HG02840 (cell line): ENCODE data around the gene FNDC3A.
"Not testable (repeated sequence)": the region's sequence is repeated elsewhere in the genome, so short reads cannot be mapped to it uniquely, and the experiment has no call there.

Experiments
- ATAC-seq: cut with Tn5 transposase; IDR thresholded peaks from one replicate; pipeline ENCODE4 v1.9.1; 2021; ENCODE audit warnings: mild to moderate bottlenecking, moderate library complexity, moderate number of reproducible peaks; ENCODE audit not compliant: unreplicated experiment, low FRiP score

The FNDC3A gene

DNA sequence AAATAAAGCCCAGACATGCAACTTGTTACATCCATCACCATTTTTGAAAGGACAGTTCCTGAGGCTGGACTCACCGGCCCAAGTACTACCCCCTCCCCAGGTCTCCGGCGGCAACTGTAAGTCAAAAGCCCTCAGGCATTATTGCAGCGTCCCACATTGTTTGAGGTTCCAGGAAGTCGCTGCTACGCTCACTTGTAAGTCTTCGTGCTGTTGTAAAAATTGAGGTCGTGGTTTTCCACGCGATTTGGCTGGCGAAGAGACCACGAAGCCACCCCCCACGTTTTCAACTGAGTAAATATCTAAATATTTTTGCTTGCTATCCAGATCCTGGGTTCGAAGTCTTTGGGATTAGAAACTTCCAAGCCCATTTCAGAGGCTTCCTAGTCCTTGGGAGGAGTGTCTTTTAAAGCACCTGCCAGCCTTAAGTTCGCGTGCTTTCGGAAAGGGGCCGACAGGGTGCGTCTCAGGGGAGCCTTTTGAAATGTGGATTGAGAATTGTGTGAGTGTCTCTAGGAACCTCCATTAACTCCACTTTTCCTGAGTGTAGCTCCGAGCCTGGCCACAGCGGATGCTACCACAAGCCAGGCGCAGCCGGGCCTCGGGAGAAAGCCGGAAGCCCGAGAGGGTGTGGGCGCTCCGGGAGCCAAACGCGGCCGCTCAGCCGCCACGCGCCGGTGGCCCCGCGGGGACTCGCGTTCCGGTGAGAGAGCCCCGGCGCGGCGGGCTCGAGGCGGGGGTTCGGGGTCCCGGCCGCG lies 434 bp upstream of the FNDC3A start:
- ATAC-seq, result no peak

DNA sequence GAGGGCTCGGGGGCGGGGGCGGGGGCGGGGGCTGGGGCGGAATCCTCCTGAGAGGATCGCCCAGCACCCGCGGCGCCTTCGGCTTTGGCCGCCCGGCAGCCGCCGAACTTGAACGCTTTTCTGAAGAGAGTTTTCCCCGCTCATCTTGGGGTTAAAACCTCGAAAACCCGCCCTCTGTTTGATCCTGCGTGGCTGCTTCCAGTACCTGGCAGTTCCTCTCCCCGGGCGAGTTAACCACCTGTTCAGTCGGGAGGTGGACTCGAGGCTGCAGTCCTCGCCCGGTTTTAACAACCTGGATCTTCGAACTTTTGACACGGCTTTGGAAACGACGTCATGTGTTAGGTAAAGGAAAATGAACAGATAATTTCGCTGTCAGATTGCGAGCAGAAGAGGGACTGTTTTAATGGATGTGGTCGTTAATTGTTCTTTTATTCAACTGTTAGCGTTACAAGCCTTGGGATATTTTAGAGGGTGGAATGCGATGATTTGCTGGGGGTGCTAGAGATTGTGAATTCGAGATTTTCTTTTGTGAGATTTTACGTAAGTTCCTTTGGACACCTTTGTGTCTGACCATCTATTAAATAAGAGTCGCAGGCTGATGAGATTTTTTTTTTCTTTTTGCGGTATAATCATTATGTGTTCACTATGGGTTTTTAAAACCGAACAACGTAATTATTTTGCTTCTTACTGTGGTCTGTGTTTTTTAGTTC lies 1.0 kb downstream of the FNDC3A start:
- peak; percentile 5 for ATAC-seq

DNA sequence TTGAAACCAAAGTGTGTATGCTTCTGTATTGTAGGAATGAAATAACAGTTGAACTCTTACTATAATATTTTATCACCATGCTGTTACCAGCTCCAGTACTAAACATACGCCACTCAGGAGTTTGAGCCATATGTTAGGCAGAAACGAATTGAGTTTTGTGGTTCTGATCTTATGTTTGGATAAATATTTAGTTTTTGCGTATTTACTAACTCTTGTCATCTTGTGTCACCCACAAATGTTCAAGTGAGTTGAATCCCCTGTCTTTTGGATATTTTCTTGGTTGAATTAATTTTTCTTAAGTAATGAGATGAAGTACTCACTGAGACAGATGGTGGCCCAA lies 1.5 kb downstream of the FNDC3A start:
- no peak for ATAC-seq

DNA sequence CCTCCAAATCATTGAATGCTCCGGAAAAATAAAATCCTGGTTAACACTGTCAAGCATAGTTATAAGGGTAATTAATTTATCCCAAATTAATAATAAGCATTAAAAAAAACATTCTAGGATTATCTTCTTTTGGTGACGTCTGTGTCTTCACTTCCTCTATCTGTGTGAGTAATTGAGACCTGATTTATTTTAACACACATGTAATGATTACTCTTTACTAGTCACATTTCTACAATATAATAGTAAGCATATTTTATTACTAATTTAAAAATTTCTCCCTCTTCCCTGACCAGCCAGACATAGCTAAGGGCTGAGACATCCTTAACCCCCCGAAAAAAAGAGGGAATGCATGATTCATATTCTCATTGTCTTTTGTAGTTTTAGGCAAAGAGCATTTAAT lies 2.3 kb downstream of the FNDC3A start:
- ATAC-seq, result no peak

DNA sequence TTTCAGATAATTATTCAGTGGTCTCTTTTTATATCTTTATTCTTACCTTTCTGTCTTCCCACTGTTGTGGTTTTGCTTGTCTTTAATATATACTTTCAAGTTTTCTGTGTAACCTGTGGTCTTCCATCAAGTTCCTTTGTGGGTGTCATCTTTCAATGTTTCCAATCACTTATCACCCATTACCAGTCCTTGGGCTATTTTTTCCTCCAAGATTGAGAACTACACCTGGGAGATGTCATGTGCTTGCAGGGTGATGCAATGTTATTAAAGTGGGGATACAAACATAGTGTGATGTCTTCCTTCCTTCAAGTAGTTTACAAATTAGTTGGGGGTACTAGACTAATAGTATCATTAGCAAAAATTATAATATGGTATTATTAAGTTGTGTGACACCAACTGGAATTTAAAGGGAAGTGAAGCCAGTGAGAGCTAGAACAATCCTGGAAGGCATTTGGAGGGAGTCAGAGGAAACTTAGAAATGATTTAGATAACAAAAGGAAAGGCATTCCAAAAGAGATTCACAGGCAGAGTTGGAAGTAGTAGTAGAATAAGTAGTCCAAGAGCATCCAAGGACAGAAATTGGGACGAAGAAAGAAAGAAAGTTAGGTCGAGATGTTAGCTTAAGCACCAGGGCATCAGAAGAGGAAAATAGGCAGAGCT lies 3.4 kb downstream of the FNDC3A start:
- ATAC-seq, result no peak

DNA sequence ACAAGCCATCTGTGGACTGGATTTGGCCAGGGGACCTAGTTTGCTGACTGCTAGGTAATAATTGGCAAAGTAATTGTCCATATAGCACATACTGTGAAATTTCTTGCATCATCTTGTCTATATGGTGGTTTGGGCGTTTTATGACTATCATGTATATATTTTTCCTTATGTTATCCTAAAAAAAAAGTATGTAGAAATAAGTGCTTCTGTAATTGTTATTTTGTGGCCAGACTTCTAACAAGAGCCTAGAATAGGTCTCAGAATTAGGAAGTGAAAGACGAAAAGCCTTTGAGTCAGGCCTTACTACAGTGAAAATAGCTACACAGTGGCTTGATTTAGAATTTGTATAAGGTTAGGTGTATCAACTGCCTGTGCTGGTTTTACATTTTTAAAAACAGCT lies 4.2 kb downstream of the FNDC3A start:
- peak; percentile 38 for ATAC-seq

DNA sequence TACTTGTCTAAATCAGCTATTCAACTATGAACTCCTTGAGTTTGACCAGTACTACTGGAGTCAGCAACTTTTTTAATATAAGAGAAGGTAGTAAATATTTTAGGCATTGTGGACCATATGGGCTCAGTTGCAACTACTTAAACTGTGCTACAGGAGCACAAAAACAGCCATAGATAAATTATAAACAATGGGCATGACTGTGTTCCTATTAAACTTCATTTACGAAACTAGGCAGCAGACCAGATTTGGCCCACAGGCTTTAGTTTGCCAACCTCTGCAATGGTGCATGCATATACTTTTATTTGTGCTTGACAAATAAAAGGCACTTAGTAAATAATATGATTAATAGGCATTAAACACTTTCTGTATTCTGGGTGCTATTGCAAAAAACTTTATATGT lies 7.6 kb downstream of the FNDC3A start:
- no peak for ATAC-seq

DNA sequence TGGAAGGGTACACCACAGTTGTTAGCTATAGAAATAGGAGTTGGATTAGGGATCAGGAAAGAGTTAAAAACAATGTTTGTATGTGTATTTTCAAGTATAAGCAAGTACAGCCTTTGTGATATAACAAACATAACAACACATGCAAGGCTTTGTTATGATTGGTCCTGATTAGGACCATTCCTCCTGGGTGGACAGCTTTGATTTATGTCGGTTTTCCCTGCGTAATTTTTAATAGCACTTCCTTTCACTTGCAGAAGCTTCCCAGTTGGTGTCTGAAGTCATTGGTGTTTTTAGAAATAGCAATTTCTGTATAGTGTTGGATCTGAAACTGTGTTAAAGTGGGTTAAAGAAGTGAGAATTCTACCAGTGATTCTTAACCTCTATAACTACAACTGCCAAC lies 10.0 kb downstream of the FNDC3A start:
- ATAC-seq, result no peak

DNA sequence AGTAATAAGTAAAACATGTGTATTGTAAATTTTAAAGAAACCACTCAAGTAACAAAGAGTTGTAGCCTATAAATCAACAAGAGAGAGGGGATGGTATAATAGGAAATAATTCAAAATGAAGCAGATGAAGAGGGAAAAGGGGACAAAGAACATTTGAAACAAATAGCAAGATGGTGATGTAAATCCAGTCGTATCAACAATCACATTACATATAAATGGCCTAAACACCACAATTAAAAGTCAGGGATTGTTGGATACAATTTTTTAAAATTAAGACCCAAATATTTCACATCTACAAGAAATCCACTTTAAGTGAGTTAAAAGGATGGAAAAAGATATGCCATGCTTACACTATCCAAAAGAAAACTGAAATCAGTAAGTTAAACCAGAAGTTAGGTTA lies 15.2 kb downstream of the FNDC3A start:
- no peak for ATAC-seq

DNA sequence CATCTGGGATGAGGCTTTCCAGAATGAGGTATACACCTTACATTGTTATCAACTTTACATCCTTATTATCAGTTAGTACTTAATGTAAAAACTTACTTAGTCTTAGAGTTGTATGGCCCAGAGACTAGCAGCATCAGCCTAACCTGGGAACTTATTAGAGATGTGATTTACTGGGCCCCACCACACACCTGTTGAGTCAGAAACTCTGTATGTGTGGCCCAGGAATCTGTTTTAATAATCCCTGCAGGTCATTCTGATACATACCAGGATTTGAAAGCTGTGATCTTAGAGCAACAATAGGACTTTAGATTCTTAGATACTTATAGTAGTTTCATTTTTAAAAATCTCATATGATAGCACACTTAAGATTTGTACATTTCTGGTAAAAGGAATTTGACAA lies 17.4 kb downstream of the FNDC3A start:
- ATAC-seq, result no peak

DNA sequence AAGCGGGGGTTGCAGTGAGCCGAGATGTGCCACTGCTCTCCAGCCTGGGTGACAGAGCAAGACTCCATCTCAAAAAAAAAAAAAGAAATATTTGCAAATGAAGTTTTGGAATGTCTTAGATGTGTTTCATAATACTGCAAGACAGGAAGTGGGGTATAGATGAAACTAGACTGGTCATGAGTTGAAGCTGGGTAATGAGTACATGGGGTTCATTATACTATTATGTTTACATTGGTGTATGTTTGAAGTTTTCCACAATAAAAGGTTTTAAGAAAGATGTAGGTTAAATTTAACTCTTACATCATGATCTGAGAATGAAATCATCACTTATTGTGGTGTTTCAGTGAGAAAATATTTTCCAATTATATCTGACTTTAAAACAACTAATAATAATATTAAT lies 19.0 kb downstream of the FNDC3A start:
- no peak for ATAC-seq

DNA sequence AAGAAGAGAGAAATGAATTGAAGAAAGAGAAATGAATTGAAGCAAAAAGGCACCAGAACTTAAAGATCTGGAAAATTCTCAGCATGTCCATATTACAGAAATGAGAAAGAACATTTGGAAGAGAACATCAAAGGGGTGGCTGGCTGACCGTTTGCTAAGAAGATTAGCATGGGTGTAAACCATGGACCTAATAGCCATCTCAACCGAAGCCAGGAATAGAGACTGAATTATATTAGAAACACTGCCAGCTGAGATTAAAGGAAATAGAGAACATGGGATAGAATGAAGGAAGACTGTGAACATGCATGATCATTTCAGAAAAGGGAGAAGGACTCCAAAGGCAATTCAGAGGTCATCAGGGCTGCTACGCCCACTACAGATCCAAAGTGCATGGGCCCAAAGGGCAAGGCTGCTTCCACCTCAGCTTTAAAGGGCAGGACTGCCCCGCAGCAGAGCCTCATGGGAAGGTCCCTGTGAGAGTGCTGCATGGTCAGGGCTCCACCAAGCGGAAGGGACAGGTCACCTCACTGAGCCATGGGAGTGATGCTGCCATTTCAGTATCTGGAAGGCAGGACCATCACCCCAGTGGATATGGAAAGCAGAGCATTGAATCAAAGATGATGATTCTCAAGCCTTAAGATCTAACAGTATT lies 23.1 kb downstream of the FNDC3A start:
- no peak for ATAC-seq

DNA sequence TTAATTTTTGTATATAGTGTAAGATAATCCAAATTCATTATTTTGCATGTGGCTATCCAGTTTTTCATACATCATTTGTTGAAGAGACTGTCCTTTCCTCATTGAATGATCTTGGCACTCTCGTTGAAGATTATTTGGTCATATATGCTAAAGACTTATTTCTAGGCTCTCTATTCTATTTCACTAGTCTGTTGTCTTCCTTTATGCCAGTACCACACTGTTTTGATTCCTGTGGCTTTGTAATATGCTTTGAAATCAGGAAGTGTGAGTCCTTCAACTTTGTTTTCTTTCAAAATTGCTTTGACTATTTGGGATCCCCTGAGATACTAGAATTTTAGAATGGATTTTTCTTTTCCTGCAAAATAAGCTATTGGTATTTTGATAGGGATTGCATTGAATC lies 24.5 kb downstream of the FNDC3A start:
- no peak for ATAC-seq

DNA sequence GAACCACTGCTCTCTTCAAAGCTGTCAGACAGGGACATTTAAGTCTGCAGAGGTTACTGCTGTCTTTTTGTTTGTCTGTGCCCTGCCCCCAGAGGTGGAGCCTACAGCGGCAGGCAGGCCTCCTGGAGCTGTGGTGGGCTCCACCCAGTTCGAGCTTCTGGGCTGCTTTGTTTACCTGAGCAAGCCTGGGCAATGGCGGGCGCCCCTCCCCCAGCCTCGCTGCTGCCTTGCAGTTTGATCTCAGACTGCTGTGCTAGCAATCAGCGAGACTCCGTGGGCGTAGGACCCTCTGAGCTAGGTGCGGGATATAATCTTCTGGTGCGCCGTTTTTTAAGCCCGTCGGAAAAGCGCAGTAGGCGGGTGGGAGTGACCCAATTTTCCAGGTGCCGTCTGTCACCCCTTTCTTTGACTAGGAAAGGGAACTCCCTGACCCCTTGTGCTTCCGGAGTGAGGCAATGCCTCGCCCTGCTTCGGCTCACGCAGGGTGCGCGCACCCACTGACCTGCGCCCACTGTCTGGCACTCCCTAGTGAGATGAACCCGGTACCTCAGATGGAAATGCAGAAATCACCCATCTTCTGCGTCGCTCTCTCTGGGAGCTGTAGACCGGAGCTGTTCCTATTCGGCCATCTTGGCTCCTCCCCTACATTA lies 43.4 kb downstream of the FNDC3A start:
- ATAC-seq, result not testable (repeated sequence)

DNA sequence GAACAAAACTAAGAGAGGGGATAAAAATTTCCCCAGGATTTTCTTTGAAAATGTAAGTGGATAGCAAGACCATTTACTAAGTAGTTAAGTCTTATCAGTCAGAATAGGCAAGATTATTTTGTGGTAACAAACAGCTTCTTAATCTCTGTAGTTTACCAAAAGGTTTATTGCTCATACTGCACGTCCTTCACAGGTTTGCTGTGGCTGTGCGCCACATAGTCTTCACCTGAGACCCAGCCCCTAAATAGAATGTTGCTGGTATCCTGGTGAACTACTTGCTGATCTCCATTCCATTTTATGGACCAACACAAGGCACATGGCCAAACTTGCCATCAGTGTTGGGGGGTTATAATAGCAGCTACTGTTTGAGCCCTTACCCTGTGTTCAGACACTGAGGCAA lies 44.6 kb downstream of the FNDC3A start:
- no peak for ATAC-seq

DNA sequence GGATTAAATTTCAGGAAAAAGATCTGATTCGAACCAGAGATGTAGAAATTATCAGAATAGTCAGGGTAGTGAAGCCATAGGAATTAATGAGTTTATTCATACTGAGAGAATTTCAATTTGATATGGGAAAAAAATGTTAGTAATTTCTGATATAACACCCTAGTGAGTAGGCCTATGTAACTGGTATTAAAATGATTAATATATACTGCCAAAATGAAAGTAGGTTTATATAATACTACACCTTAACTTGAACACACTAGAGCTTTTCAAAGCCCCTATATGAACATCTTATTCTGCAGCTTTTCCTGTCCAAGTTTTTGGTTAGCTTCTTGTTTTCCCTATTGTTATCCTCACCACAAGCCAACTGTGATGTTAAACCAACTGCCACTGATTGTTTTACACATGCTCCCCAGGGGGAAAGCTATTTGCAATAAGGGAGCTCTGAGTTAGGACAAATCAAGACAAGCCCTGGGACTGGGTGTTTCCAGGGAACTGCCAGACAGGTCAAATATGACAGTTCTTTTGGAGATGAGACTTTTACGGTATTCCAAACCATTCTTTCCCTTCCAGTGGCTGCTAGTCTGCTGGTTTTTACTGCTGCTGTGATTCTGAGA lies 45.3 kb downstream of the FNDC3A start:
- ATAC-seq, result no peak

DNA sequence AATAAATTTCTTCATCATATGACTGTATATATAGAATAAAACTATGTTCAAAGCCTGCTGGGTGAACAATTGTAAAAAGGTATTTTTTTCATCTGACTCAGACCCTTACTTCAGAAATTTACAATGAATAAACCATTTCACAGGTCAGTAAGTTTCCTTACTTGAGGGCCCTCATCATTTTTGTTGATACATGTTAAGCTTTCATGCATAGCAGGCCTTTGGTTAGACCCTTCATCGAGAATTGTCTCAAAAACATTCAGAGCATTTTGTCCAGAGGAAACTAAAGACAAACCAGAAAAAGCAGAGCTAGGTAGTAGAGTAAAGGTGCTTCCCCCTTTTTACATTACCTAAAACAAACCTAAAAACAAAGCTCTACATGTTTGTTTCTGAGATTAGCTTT lies 46.2 kb downstream of the FNDC3A start:
- ATAC-seq, result no peak

DNA sequence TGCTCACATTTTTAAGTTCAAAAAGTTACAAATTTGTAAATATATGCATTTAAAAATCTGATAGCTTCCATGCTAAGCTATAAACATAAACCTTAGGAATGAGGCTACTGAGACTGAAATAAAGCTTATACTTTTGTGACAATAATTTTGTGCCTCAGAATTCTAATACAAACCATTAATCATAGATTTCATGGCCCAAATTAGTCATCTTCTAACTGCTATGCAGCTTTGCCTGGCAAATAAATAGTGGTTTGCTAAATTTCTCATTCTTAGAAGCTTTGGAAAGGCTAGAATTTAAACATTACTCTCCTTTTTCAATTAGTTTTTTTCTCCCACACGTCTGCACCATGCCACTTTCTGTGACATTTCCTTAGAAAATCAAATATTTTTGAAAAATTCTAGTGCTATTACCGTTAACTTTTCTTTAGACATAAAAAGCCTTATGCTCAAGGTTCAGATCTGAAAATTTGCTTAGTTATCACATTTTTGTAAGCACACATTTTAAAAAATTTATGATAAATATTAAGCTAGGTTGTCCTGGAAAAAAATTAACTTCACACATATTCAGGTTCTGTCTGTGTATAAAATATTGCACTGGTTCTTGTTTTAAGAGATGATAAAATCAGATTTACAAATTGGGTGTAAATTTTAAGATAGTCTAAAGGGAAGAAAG lies 46.9 kb downstream of the FNDC3A start:
- no peak for ATAC-seq

DNA sequence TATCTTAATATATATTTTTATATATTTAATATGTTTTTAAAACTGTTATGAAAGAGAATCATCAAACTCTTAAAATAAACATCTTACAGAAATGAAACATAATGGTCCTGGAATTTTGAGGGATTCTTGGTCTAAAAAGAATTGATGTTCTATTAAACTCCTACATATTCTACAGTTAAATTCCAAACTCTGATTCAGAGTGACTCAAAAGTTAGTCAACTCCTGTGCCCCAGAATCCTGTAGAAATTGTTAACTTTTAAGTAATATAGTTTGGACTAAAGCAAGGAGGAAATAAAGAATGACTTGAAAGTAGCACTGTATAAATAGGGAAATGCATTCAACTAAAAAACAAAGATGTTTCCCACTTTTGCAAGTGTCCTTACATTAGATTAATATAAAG lies 47.7 kb downstream of the FNDC3A start:
- ATAC-seq, result no peak

DNA sequence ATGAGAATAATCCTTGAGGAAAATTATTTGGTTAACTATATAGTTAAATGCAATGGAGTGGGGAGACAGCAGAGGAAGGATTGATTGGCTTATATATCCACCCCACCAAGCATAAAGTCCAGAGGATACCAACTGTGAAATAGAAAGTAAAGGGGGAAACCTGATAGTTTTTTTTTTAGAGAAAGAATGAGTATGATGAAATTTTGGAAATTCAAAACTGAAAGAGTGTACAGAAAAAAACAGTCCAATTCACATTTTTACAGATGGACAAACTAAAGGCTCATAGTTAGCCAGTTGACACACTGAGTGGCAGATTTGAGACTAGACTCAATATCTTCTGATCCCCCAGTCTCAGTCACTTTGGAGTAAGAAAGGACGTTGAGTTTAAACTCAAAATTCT lies 51.1 kb downstream of the FNDC3A start:
- no peak for ATAC-seq
